ENCODE measurements around the gene MAD1L1. TPM values are rescaled to one million over a fixed set of nuclear protein-coding genes. Genes with fewer than 3 reads are reported as not detected.

Gene MAD1L1
- total RNA-seq, 1 donor from 2014 or later, result 54.0 TPM

DNA sequence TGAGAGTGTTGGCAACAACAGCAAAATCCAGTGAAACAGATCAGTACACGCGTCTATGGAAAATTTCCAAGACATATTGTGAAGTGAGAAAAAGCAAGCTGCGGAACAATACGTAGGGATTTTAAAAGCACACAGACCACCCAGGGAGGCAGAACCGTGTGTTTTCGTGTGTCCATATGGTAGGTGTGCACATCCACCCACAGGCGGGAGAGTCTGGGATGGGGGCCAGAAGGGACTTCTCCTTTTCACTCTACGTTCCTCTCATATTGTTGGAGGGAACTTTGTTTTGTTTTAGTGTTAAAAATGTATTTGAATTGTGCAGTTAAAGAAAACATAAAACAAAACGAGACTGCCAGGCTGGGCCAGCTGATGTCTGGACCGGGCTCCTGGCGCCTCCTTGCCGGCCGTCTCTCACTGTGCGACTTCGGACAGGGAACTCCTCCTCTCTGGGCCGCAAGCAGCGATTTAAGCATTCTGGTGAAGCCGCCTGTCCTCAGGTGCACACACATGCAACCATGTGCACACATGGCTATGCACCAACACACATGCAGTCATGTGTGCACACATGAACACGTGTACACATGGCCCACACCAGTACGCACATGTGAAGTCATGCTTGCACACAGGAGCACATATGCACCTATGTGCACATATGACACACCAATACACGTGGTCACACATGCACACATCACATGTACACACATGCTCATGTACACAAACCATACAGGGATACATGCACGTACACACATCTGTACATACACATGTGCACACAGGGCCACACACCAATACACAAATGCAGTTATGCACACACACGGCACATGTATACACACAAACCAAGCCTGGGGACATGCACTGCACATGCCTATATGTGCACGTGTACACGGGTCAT is 421.5 kb downstream of the MAD1L1 start:
- Mint-ChIP-seq H3K9me3 (no peaks in the 10 kb centered on the region), H3K4me3 (no peak overlapping the region), H3K36me3 (ENCODE audit: low read depth) (peaks cover 1% of the 10 kb centered on the region), H3K27ac (no peak overlapping the region), H3K27me3 (no peaks in the 10 kb centered on the region), H3K4me1 (no peaks in the 10 kb centered on the region)
- DNase-seq, result no peak
- intact Hi-C loops (cut with micrococcal nuclease), result no loop called here

DNA sequence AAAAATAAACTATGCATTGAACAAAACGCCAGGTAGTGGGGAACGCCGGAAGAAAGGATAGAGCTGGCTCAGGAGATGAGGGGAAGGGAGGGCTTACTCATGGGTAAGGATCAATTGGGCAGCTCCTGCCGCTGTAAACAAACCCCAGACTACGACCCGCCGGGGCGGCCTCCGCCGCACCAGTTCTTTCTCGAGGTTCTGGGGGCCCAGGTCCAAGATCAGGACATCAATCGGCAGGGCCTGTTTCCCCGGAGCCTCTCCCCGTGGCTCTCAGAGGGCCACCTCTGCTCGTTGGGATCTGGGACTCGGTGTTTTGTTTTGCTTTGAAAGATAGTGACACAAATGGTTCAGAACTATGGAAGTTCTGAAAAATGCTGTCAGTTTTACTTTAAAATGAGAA is 422.2 kb downstream of the MAD1L1 start:
- Mint-ChIP-seq H3K4me3 (no peak overlapping the region), H3K27me3 (no peaks in the 10 kb centered on the region), H3K36me3 (ENCODE audit: low read depth) (peaks cover 1% of the 10 kb centered on the region), H3K4me1 (no peaks in the 10 kb centered on the region), H3K9me3 (no peaks in the 10 kb centered on the region), H3K27ac (no peak overlapping the region)
- intact Hi-C loops (cut with micrococcal nuclease), result no loop called here
- no peak for DNase-seq

DNA sequence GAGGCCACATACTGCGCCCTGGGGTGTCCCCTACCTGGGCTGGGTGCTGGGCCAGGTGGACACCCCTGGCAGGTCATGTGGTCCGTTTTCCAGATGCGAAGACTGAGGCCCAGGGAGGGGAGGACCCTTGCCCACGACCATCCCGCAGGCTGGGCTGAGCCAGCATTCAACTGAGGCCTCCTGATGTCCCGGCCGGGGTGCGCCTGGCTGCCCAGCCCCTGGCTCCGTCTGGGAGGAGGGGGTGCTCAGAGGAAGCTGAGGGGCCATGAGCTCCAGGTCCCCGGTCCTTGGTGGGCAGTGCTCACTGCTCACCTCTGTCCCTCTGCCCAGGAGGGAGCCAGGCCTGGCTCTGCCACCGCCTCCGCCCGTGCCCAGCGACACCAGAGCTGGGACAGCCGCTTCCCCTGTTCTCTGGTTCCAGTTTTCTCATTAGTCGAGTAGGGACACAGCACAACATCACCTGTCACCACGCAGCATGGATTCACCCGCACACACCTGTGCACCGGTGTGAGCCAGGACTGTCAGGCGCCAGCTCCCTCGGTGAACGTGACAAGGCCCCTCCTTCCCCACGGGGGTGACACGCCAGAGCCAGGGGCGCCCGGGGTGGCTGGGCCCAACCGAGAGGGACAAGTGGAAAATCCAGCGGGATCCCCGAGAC is 423.0 kb downstream of the MAD1L1 start:
- no peak overlapping the region for H3K27ac Mint-ChIP-seq
- intact Hi-C loops (cut with micrococcal nuclease), result no loop called here
- no peaks in the 10 kb centered on the region for H3K9me3 Mint-ChIP-seq
- H3K4me1 Mint-ChIP-seq, result no peaks in the 10 kb centered on the region
- H3K4me3 Mint-ChIP-seq, result no peak overlapping the region
- peaks cover 1% of the 10 kb centered on the region for H3K36me3 Mint-ChIP-seq (ENCODE audit: low read depth)
- no peaks in the 10 kb centered on the region for H3K27me3 Mint-ChIP-seq
- DNase-seq, result no peak

DNA sequence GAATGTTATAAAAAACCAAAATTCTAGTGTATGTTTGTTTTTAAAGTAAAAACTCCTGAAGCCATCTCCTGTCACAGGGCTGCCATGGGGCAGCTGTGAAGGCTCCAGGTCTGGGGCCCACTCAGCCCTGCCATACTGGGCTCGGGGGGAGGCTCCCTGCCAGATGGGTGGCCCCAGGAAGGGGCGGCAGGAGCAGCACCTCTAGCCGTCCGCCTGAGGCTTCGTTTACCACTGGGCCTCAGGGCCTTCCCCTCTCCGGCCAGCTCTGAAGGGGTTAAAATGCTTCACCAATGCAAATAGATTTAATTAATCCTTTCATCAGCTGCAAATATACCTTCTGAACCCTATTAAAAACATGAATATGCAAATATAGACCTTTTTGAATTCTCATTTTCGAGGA is 423.7 kb downstream of the MAD1L1 start:
- DNase-seq, result no peak
- no peak overlapping the region for H3K27ac Mint-ChIP-seq
- H3K27me3 Mint-ChIP-seq, result no peaks in the 10 kb centered on the region
- no peaks in the 10 kb centered on the region for H3K4me1 Mint-ChIP-seq
- H3K4me3 Mint-ChIP-seq, result no peak overlapping the region
- H3K36me3 Mint-ChIP-seq (ENCODE audit: low read depth), result peaks cover 1% of the 10 kb centered on the region
- no peaks in the 10 kb centered on the region for H3K9me3 Mint-ChIP-seq
- intact Hi-C loops (cut with micrococcal nuclease), result no loop called here

DNA sequence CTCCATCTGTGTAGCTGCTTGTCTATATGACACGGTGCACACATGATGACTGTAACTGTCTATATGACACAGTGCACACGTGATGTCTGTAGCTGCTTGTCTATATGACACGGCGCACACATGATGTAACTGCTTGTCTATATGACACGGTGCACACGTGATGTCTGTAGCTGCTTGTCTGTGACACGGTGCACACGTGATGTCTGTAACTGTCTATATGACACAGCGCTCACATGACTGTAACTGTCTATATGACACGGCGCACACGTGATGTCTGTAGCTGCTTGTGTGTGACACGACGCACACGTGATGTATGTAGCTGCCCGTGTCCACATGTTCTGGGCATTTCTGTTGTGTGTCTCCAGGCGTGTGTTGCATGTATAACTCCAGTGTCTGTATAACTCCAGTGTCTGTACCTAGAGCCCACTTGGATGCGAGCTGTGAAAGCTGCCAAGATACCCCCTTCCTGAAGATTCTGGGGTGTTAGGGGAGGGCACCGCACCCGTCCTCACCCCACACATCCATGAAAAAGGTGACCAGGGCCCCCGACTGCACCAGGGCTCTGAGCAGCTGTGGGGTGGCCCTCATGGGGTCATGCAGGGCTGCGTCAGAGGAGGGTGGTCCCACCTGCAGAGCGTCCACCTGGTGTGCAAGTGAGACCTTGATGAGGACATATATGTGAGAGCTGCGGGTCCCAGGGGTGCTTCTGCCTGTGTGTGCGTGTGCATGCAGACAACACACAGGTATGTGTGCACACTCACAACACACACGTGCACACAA is 424.7 kb downstream of the MAD1L1 start:
- intact Hi-C loops (cut with micrococcal nuclease), result no loop called here
- no peak for DNase-seq

DNA sequence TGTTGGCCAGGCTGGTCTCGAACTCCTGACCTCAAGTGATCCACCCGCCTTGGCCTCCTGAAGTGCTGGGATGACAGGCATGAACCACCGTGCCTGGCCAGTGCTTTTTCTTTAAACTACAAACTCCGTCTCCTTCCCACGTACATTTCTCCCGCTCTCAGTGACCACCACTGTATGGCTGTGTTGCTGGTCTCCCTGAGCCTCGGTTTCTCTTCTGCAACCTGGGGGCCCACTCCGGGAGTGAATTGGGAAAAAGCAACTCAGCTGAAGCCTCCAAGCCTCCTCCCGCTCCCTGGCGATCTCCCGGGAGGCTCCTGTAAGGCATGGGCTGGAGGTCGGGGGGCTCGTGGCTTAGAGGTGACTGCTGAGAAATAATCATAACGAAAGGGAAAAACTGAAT is 426.4 kb downstream of the MAD1L1 start:
- intact Hi-C loops (cut with micrococcal nuclease), result no loop called here
- Mint-ChIP-seq H3K27ac (no peak overlapping the region), H3K4me1 (no peaks in the 10 kb centered on the region), H3K9me3 (no peaks in the 10 kb centered on the region), H3K4me3 (no peak overlapping the region), H3K27me3 (no peaks in the 10 kb centered on the region), H3K36me3 (ENCODE audit: low read depth) (no peaks in the 10 kb centered on the region)
- DNase-seq, result no peak

More for the DNA sequence above, 424.7 kb downstream of the MAD1L1 start:
- H3K27me3 Mint-ChIP-seq, result no peaks in the 10 kb centered on the region
- H3K4me3 Mint-ChIP-seq, result no peak overlapping the region
- H3K36me3 Mint-ChIP-seq (ENCODE audit: low read depth), result no peaks in the 10 kb centered on the region
- H3K9me3 Mint-ChIP-seq, result no peaks in the 10 kb centered on the region
- no peaks in the 10 kb centered on the region for H3K4me1 Mint-ChIP-seq
- no peak overlapping the region for H3K27ac Mint-ChIP-seq

DNA sequence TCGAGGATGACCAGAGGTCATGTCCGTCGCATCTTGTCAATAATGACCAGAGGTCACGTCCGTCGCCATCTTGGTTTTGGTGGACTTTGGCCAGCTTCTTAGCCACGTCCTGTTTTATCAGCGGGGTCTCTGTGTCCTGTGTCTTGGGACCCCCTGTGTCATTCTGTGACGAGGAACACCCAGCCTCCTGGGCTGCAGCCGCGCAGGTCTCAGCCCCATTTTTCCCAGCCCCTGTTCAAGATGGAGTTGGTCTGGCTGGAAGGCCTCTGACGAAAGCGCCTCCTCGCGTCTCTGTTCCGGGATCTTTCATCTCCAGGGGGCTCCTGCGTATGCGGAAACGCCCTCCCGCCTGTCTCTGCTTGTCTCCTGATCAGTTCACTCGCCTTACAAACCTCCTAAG is 428.4 kb downstream of the MAD1L1 start:
- no peak for DNase-seq
- intact Hi-C loops (cut with micrococcal nuclease), result no loop called here
- H3K9me3 Mint-ChIP-seq, result no peaks in the 10 kb centered on the region
- no peak overlapping the region for H3K27ac Mint-ChIP-seq
- no peaks in the 10 kb centered on the region for H3K4me1 Mint-ChIP-seq
- H3K4me3 Mint-ChIP-seq, result no peak overlapping the region
- H3K36me3 Mint-ChIP-seq (ENCODE audit: low read depth), result no peaks in the 10 kb centered on the region
- H3K27me3 Mint-ChIP-seq, result peaks cover 4% of the 10 kb centered on the region

DNA sequence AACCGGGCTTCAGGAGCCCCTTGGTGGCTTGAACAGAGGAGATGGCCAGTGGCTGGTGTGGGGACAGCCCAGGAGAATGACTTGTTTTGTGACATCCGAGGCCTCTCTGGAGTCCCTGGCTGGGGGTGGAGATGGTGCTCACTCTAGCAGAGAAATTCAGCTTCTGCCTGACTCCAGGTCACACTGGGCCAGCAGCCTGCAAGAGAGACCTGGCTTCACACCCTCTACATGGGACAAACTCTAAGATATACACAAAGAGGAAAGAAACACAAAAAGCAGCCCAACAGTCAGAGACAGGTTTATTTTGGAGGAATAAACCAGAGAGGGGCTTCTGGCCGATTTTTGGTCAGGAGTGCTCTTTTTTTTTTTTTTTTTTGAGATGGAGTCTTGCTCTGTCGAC is 429.8 kb downstream of the MAD1L1 start:
- no peak overlapping the region for H3K4me3 Mint-ChIP-seq
- intact Hi-C loops (cut with micrococcal nuclease), result no loop called here
- no peaks in the 10 kb centered on the region for H3K9me3 Mint-ChIP-seq
- H3K36me3 Mint-ChIP-seq (ENCODE audit: low read depth), result no peaks in the 10 kb centered on the region
- no peaks in the 10 kb centered on the region for H3K4me1 Mint-ChIP-seq
- H3K27ac Mint-ChIP-seq, result no peak overlapping the region
- no peak for DNase-seq
- peaks cover 4% of the 10 kb centered on the region for H3K27me3 Mint-ChIP-seq

DNA sequence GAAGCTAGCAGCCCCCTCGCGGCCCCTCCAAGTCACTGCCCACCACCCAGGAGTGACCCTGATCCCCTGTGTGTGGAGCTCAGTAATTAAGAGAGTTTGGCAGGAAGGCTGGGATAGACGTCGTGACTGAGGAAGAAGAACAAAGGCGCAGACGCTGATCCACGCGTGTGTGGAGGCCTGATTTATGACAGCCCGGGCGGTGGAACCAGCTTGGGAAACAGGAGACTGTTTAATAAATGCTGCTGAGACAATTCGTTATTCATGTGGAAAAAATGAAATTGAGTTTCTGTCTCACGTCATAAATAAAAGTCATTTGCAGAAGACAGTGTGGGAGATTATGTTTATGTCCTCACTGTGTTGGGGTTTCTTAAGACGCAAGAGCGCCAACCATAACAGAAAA is 431.8 kb downstream of the MAD1L1 start:
- Mint-ChIP-seq H3K36me3 (ENCODE audit: low read depth) (no peaks in the 10 kb centered on the region), H3K4me3 (no peak overlapping the region), H3K9me3 (no peaks in the 10 kb centered on the region), H3K27ac (no peak overlapping the region), H3K4me1 (no peaks in the 10 kb centered on the region), H3K27me3 (peaks cover 7% of the 10 kb centered on the region)
- no peak for DNase-seq
- intact Hi-C loops (cut with micrococcal nuclease), result no loop called here

DNA sequence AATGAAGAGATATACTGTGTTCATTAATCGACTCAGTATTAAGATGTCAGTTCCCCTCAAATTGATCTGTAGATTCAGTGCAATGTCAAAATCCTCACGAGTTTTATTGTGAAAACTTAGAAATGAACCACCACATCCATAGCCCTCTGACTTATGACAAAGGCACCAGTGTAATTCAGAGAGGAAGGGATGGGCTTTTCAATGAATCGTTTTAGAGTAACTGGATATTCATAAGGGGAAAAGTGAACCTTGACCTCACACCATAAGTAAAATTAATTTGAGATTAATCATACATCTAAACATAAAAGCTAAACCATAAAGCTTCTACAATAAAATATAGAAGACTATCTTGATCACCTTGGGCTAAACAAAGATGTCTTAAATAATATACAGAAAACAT is 434.6 kb downstream of the MAD1L1 start:
- Mint-ChIP-seq H3K4me1 (no peaks in the 10 kb centered on the region), H3K9me3 (peaks cover 16% of the 10 kb centered on the region), H3K27me3 (peaks cover 18% of the 10 kb centered on the region), H3K27ac (no peak overlapping the region), H3K36me3 (ENCODE audit: low read depth) (no peaks in the 10 kb centered on the region), H3K4me3 (no peak overlapping the region)
- intact Hi-C loops (cut with micrococcal nuclease), result no loop called here
- no peak for DNase-seq

DNA sequence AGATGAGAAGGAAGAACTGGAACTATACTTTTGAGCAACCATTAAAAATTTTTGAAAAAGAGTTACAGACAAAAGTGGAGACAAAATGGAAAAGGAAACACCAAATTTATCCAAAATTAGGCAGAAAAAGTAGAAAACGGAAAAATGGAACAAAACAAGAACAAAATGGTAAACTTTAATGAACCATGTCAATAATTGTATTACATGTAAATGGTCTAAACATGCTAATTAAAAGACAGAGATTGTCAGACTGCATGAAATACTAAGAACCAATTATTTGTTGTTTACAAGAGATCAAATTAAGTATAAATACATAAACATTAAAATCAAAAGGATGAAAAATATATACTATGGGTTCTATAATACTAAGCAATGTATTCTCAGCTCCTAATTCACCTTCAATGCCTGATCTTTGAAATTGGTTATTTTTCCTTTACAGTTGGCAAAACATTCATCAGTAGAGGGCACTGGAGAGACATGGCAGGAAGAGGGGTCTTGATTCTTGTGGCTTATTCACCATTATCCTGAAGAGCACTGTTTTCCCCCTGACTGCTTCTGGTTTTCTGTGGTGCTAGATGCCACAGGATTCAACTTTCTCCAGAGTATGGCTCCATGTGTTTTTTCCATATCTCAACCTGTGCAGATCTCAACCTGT is 437.7 kb downstream of the MAD1L1 start:
- DNase-seq, result no peak
- H3K4me1 Mint-ChIP-seq, result no peaks in the 10 kb centered on the region
- no peak overlapping the region for H3K27ac Mint-ChIP-seq
- H3K36me3 Mint-ChIP-seq (ENCODE audit: low read depth), result no peaks in the 10 kb centered on the region
- intact Hi-C loops (cut with micrococcal nuclease), result no loop called here
- H3K4me3 Mint-ChIP-seq, result no peak overlapping the region
- H3K9me3 Mint-ChIP-seq, result peaks cover 16% of the 10 kb centered on the region
- peaks cover 14% of the 10 kb centered on the region for H3K27me3 Mint-ChIP-seq

DNA sequence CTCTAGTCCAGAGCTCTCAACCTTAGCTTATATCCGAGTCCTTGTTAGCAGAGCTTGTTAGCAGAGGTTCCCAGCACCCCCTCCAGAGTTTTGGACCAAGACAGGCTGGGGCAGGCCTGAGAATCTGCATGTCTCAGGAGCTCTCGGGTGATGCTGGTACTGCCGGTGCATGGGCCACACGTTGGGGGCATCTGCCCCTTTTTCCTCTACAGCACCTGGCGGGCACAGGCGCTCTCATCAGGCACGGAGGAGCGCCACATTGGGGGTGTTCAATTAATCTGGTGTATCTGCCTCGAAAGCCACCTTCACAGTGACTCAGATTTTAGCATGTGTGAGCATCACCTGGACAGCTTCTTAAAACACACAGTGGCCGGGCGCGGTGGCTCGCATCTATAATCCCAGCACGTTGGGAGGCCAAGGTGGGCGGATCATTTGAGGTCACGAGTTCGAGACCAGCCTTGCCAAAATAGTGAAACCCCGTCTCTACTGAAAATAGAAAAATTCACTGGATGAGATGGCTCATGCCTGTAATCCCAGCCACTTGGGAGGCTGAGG is 445.0 kb downstream of the MAD1L1 start:
- Mint-ChIP-seq H3K27ac (no peak overlapping the region), H3K9me3 (peaks cover 7% of the 10 kb centered on the region), H3K27me3 (peaks cover 2% of the 10 kb centered on the region), H3K4me3 (no peak overlapping the region), H3K4me1 (no peaks in the 10 kb centered on the region), H3K36me3 (ENCODE audit: low read depth) (no peaks in the 10 kb centered on the region)
- intact Hi-C loops (cut with micrococcal nuclease), result no loop called here
- no peak for DNase-seq

DNA sequence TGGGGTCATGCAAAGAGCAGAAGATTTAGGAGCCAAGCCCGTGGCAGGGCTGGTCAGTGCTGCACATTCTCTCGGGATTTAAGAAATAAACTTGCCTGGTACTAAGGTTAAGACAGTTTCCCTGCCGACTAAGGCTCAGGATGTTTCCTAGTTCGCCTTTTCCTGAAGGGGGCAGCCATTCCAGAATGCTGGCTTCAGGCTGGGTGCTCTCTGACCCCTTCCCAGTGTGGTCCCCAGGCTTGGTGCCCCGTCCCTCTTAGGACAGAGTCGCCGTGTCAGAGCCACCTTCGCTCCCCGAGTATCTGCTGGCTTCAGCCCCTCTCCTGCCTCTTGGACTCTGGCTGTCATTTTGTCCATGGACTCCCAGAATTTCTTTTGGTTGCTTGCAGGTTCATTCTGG is 445.5 kb downstream of the MAD1L1 start:
- intact Hi-C loops (cut with micrococcal nuclease), result no loop called here
- Mint-ChIP-seq H3K4me3 (no peak overlapping the region), H3K27me3 (peaks cover 3% of the 10 kb centered on the region), H3K4me1 (no peaks in the 10 kb centered on the region), H3K36me3 (ENCODE audit: low read depth) (no peaks in the 10 kb centered on the region), H3K9me3 (peaks cover 7% of the 10 kb centered on the region), H3K27ac (no peak overlapping the region)
- no peak for DNase-seq
